Prostate gland (tissue), 2 donors: ENCODE results near the gene ABL2.

Experiments used
- POLR2A ChIP-seq: fragments of 450-650 bp; IDR thresholded peaks from one replicate; pipeline ENCODE4 v1.6.1; 2016; ENCODE audit warnings: antibody characterized with exemption, mild to moderate bottlenecking
- POLR2AphosphoS5 ChIP-seq: sonication (generic); formaldehyde crosslinking; IDR thresholded peaks from one replicate; pipeline ENCODE4 v1.6.1; 2017; ENCODE audit warnings: antibody characterized with exemption
- TF ChIP-seq, protein P1 (sequence below), 4 experiments: fragments of 200-600 bp in 2 of 4; fragments of 450-650 bp in 2 of 4; sonication (generic) in 2 of 4; IDR thresholded peaks; 1 replicate in 3 of 4; 2 replicates in 1 of 4; pipeline ENCODE4 v1.5.1; 2016 to 2019; ENCODE audit warnings: antibody characterized with exemption in 4 of 4, mild to moderate bottlenecking in 2 of 4, moderate library complexity in 2 of 4

DNA sequence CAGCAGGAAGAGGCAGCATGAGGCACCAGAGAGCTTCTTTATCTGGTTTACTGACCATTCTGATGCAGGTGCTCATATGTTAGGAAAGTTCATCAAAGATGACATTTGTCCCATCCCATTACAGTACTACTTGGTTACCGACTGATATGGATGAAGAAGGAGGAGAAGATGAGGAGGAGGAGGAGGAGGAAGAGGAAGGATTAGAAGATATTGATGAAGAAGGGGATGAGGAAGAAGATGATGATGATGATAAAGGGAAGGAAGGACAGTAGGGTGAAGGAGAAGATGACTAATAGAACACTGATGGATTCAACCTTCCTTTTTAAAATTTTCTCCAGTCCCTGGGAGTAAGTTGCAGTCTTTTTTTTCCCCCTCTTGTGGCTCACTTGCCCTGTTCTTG lies 45.1 kb downstream of the ABL2 start:
- TF ChIP-seq, protein P1, sequence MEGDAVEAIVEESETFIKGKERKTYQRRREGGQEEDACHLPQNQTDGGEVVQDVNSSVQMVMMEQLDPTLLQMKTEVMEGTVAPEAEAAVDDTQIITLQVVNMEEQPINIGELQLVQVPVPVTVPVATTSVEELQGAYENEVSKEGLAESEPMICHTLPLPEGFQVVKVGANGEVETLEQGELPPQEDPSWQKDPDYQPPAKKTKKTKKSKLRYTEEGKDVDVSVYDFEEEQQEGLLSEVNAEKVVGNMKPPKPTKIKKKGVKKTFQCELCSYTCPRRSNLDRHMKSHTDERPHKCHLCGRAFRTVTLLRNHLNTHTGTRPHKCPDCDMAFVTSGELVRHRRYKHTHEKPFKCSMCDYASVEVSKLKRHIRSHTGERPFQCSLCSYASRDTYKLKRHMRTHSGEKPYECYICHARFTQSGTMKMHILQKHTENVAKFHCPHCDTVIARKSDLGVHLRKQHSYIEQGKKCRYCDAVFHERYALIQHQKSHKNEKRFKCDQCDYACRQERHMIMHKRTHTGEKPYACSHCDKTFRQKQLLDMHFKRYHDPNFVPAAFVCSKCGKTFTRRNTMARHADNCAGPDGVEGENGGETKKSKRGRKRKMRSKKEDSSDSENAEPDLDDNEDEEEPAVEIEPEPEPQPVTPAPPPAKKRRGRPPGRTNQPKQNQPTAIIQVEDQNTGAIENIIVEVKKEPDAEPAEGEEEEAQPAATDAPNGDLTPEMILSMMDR (IDR thresholded peaks at IDR 0.05): no peak
- no peak for TF ChIP-seq POLR2AphosphoS5
- no peak for TF ChIP-seq POLR2A
